GM19023 (cell line): Measurements from ENCODE around the gene UBR4.
"Not testable (repeated sequence)": the region's sequence is repeated elsewhere in the genome, so short reads cannot be mapped to it uniquely, and the experiment has no call there.

Experiments
- ATAC-seq: cut with Tn5 transposase; IDR thresholded peaks from one replicate; pipeline ENCODE4 v1.9.1; 2021; ENCODE audit warnings: mild to moderate bottlenecking, moderate library complexity; ENCODE audit not compliant: unreplicated experiment

The UBR4 gene

GRCh38 chr1:19191811-19192210 is 18.3 kb downstream of the UBR4 start:
- no peak for ATAC-seq

- ATAC-seq = no peak
Observed at GRCh38 chr1:19190468-19190867, 19.6 kb downstream of the UBR4 start.

GRCh38 chr1:19189270-19189669 is 20.8 kb downstream of the UBR4 start:
- no peak for ATAC-seq

- no peak for ATAC-seq
Observed at GRCh38 chr1:19187852-19188251, 22.2 kb downstream of the UBR4 start.

DNA sequence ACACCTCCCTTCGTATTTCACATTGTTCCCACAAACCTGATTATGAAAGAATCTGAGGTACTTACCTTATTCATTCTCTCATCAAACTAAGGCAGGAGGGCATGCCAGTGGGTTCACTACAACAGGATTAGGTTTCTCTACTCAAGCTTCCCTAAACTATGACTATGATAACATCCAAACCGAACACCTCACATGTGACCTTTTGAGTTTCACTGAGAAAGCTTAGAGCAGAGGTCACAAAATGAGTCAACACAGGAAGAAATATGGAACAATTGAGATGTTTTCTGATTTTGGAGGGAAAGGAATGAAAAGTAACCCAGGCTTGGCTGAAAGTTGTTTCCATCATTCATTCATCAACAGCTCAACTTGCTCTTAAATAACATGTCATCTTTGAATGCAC is 24.1 kb downstream of the UBR4 start:
- no peak for ATAC-seq

- ATAC-seq = no peak
Observed at GRCh38 chr1:19182223-19182622, 27.8 kb downstream of the UBR4 start.

DNA sequence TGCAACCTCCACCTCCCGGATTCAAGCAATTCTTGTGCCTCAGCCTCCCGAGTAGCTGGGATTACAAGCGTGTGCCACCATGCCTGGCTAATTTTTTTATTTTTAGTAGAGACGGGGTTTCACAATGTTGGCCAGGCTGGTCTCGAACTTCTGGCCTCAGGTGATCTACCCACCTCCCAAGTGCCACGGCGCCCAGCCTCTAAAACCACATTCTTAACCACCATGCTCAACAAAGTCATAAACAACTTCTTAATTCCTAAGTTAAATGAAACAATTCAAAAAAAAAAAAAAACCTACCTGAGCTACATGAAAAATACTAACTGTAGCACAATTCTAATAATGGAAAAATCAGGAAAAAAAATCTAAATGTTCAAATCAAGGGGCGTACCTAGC is 29.8 kb downstream of the UBR4 start:
- not testable (repeated sequence) for ATAC-seq

DNA sequence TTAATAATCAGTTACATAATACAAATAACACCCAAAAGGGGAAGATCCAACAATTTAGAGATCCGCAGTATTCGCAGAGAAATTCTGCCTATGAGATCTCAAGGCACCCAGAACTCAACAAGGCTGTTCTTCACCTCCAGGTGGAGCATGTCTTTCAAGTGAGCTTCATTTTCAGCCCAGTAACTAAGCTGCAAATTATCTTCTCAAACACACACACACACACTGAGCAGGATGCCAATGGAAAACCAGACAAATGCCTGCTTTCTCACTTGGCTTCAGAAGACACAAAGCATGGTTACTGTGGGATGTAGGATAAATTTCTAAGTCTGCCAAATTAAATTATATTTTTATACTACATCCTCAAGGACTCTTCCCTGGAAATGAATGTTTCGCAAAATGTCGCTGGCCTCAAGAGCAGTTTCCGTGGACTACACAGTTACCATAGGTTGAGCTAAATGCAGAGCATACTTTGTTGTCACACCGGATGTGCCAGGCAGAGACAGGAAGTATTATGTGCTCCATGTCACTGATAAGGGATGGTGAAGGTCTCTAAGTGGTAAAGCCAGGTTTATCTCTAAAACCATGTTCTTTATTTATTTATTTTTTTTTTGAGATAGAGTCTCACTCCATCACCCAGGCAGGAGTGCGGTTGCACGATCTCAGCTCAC is 30.3 kb downstream of the UBR4 start:
- no peak for ATAC-seq

- no peak for ATAC-seq
Observed at GRCh38 chr1:19178734-19179398, 31.2 kb downstream of the UBR4 start.

DNA sequence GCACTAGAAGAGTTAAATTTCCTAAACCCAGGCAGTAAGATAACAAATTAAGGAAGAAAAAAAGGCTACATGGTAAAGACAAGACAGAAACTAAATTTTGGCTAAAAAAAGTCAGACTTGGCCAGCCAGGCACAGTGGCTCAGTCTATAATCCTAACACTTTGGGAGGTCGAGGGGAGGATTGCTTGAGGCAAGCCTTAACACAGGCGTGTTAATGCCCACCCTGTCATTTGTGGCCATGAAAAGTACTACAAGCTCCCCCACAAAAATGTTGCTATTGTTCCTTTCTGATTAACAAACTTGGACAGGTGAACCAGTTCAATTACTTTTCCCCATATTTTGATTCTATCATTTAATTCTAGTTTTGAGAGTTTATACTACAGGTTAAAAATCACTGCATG is 32.3 kb downstream of the UBR4 start:
- no peak for ATAC-seq

- no peak for ATAC-seq
Observed at GRCh38 chr1:19169642-19170041, 40.4 kb downstream of the UBR4 start.

DNA sequence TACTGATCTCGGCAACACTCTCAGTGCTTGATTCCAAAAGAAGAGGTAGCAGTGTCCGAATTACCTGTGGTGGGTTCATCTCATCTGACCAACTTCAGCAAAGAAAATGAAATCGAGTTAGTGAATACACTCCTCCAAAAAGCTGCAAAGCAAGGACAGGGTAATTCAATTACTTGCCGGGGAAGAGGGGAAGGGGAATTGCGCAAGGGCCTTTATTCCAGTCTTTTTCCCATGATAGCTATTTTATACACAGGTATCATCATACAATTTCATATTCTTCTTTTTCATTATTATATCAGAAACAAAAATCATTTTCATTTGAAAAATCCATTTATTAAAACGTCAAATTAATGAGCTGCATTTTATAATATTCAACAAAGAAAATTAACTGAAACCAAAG is 42.9 kb downstream of the UBR4 start:
- no peak for ATAC-seq

DNA sequence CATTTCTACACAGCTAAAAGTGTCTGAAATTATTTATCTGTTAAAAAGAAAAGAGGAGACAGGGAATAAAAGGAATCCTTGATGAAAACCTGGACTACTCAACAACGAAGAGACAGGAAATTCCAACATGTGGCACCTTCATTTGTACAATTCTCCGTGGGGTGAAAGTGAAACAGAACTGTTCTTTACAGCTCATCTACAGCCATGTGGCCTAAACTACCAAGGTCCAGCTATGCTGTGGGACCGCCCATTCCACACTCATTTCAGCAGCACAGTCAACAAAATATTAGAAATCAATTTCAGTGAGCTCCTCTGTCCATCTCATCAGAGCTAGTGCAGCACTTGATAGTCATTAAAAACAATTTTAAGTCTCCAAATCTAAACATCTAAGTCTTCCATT is 44.0 kb downstream of the UBR4 start:
- ATAC-seq = no peak

- ATAC-seq = no peak
Observed at GRCh38 chr1:19165501-19165900, 44.6 kb downstream of the UBR4 start.

- no peak for ATAC-seq
Observed at GRCh38 chr1:19164274-19165015, 45.6 kb downstream of the UBR4 start.

DNA sequence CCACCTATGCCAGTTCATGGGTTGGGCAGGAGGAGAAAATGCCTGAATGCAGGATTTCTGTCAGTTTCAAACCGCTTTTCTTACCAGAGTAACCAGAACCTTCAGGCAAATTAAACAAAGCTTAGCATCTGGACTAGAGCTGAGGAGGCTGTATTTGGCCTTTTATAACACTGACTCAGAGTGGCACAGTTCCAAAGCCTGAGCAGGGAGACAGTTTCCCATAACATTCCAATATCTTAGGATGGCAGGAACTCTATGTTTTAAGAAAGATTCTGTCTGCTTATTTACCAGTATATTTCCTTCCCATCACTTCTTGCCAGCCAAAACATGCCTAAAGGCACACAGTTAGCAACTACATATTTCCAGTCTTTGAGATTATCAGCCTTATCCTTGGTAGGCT is 46.8 kb downstream of the UBR4 start:
- ATAC-seq = no peak

- ATAC-seq = no peak
Observed at GRCh38 chr1:19160831-19161230, 49.2 kb downstream of the UBR4 start.

GRCh38 chr1:19157653-19158052 is 52.4 kb downstream of the UBR4 start:
- no peak for ATAC-seq

DNA sequence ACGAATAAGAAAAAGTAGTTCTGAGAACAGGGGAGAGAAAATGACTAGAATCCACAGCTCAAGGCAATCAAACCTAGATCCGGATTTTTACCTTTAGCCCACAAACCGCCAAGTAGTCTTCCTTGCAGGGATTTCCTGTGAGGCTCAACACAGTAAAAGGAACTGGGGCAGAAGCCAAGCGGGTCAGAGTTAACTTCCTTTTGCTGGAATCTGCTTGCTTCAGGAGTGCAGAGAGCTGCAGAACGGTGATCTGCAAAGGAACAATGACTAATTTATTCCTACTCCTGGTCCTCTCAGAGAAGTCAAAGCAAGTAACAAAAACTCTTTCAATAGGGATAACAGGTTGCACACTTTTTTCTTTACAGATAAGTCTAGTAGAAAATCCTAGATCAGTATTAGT is 53.4 kb downstream of the UBR4 start:
- ATAC-seq = no peak

DNA sequence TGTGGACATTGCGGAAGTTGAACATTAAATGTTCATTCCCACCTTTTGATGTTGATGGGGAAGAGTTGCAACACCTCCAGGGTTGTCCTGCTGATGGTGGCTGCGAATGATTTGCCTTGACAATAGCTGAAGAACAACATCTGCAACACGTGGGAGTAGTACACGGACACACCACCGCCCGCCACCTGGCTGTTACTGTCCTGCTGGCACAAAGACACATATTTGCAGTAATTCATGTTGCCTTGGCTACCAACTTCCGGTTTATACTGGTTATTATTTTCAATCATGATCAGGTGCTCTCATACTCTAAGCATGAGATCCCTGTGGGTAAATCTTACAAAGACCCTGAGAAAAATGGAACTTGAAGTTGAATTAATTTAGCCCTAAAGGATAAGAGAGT is 55.2 kb downstream of the UBR4 start:
- ATAC-seq = no peak

GRCh38 chr1:19153169-19153568 is 56.9 kb downstream of the UBR4 start:
- no peak for ATAC-seq

GRCh38 chr1:19151537-19151936 is 58.5 kb downstream of the UBR4 start:
- no peak for ATAC-seq
